ENCODE data around the gene LAMC1.
A peak's percentile ranks its signal among the peaks of the same experiment; 100 is the strongest.

DNA sequence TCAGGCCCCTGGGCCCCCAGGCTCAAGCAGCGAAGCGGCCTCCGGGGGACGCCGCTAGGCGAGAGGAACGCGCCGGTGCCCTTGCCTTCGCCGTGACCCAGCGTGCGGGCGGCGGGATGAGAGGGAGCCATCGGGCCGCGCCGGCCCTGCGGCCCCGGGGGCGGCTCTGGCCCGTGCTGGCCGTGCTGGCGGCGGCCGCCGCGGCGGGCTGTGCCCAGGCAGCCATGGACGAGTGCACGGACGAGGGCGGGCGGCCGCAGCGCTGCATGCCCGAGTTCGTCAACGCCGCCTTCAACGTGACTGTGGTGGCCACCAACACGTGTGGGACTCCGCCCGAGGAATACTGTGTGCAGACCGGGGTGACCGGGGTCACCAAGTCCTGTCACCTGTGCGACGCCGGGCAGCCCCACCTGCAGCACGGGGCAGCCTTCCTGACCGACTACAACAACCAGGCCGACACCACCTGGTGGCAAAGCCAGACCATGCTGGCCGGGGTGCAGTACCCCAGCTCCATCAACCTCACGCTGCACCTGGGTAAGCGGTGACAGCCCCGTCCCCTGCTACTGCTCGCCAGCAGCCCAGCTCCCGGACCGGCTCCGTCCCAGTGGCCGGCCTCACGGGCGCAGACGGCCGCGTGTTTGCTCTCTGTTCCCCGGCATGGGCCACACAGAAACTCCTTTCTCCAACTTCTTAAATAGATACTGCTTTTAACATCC lies 539 bp downstream of the LAMC1 start:
- TF ChIP-seq CTCF (IDR thresholded peaks at IDR 0.05), result peak; percentile 28 to 58 (median 35)
- TF ChIP-seq POLR2A (IDR thresholded peaks at IDR 0.05), result no peak
